ENCODE data around the gene AGXT.
A peak's percentile ranks its signal among the peaks of the same experiment; 100 is the strongest.
"Not testable (repeated sequence)": the region's sequence is repeated elsewhere in the genome, so short reads cannot be mapped to it uniquely, and the experiment has no call there.

Gene AGXT

DNA sequence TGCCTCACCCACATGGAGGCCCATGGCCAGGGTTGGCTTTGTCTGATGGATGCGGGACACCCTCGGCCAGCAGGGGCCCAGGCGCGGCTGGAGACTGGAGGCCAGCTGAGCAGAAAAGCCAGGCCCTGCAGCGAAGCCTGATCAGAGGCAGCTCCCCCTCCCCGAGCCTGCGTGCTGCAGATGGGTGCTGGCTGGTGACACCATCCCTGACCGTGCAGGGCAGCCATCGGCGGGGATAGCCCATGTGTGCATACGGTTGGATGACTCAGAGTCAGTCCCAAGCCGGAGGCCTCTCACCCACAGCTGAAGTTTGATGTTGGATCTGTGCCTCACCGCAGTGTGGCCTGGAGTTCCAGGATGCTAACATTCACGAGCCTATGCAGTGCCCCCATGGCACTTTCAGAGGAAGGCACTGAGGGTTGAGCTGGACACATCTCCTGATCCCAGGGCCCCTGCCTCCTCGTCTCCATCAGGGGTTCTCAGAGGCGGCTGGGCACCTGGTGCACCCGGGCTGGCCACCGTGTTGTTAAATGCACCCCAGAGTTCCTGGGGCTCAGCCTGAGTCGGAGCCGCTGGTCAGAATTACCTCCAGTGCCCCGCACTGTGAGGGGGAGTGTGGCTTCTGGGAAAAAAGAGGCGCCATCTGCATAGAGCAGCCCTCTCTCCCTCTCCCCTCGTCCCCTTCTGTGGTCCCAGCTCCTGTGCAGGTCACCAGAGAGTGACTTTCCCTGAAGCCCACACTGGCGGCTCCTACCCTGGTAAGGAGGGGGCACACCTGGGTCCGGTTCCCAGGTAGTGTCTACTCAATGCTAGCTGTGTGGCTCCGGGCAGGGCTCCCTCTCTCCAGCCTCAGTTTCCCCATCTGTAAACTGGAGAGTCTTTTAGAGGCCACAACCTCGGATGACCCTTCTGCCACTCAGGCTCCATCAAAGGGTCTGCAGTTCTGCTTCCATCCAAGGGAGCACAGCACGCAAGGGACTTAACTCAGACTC lies 29.2 kb upstream of the AGXT start:
- DNase-seq (ENCODE audit: low read depth in 2 of 2) = no peak

DNA sequence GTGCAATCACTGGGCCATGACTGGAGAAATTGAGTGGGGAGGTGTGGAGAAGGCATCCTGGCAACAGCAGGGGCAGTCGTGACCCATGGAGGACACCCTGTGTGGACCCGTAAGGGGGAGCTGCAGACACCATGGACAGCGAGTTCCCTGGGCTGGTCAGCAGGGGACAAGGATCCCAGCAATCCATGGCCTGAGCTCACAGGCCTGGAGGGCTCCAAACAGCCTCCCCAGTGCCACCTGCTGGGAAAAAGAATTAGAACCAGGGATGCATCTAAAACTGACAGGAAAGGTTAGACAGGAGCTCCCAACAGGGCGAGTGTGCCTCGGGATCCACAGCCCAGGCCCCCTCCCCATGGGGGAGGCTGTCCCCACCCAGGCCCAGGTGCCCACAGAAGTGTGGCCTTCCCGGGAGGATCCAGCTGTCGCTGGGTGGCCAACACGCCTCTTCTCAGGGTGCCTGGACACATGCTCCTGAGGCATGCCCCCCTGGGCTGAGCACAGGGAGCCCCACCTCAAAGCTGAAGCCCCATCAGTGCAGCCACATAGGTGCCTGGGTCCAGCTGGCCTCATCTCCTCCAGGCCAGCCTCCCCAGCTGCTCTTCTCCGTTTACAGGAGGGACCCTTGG lies 28.1 kb upstream of the AGXT start:
- DNase-seq (ENCODE audit: low read depth in 2 of 2) = no peak

DNA sequence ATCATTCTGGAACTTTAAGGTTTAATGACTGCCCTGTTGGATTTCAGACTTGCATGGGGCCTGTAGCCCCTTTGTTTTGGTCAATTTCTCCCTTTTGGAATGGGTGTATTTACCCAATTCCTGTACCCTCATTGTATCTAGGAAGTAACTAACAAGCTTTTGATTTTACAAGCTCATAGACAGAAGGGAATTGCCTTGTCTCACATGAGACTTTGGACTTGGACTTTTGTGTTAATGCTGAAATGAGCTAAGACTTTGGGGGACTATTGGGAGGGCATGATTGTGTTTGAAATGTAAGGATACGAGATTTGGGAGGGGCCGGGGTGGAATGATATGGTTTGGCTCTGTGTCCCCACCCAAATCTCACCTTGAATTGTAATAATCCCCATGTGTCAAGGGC lies 22.3 kb upstream of the AGXT start:
- DNase-seq (ENCODE audit: low read depth in 2 of 2) = not testable (repeated sequence)

DNA sequence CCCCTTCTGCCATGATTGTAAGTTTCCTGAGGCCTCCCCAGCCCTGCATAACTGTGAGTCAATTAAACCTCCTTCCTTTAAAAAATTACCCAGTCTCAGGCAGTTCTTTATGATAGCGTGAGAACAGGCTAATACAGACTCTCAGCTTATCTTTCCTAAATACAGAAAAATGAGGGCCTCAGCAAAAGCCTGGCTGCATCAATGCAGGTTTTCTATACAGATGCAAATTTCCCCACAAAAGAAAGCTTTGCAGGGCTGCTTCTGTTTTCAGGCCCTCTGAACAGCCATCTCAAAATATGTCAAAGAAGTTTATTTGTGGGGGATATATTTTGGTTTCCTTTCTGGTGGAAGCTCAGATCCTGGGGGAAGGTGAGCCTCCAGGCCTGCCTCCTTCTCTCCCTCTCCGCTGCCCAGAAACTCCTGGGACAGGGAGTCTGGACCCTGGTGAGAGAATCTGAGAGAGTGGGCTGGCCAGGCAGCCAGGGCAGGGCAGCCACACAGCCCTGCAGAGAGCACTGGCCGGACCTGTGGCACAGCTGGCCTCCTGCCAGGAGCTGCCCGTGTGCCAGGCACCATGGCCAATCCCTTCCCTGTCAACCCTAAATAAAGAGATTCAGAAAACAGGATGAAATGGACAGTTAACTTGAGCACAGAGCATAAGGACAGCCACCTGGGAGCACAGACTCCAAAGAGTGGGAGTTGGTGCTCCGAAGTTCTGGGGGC lies 21.6 kb upstream of the AGXT start:
- no peak for DNase-seq (ENCODE audit: low read depth in 2 of 2)

DNA sequence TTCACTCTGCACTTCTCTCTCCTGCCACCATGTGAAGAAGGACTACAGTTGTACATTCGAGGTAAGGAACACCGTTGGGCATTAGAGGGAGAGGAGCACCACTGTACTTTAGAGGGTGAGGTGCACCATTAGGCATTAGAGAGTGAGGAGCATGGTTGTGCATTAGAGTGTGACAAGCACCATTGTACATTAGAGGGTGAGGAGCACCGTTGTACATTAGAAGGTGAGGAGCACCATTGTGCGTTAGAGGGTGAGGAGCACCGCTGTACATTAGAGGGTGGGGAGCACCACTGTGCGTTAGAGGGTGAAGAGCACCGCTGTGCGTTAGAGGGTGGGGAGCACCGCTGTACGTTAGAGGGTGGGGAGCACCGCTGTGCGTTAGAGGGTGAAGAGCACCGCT lies 20.8 kb upstream of the AGXT start:
- DNase-seq (ENCODE audit: low read depth in 2 of 2) = no peak

DNA sequence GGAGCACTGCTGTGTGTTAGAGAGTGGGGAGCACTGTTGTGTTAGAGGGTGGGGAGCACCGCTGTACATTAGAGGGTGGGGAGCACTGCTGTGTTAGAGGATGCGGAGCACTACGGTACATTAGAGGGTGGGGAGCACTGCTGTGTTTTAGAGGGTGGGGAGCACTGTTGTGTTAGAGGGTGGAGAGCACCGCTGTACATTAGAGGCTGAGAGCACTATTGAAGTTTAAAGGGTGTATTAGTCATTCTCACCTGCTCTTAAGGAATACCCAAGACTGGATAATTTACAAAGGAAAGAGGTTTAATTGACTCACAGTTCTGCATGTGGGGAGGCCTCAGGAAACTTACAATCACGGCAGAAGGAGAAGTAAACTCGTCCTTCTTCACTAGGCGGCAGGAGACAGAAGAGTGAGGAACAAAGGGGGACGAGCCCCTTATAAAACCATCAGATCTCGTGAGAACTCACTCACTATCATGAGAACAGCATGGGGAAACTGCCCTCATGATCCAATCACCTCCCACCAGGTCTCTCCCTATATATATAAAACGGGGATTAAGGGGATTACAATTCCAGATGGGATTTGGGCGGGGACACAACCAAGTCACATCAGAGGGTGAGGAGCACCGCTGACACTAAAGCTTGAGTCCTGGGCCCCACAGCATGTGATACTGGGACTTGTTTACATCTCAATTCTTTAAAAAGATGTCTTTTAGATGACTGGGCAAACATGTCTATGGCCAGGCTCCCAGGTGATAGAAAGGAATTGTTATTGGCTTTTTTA lies 19.5 kb upstream of the AGXT start:
- DNase-seq (ENCODE audit: low read depth in 2 of 2) = no peak

DNA sequence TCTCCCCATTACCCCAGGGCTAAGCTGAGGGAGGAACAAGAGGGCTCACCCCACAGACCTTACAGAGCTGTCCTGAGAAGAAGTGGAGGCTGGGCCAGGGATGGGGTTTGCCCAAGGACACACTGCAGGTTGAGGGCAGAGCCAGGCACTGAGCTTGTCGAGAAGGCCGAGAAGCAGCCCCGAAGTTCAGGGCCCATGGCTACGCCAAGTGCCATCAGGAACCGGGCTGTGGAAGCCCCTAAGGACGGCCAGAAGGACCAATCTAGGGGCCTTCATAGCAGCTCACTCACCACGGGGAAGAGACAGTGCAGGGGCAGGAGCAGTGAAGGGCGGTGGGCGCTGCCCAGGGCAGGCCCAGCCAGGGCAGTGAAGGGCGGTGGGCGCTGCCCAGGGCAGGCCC lies 18.6 kb upstream of the AGXT start:
- no peak for DNase-seq (ENCODE audit: low read depth in 2 of 2)

DNA sequence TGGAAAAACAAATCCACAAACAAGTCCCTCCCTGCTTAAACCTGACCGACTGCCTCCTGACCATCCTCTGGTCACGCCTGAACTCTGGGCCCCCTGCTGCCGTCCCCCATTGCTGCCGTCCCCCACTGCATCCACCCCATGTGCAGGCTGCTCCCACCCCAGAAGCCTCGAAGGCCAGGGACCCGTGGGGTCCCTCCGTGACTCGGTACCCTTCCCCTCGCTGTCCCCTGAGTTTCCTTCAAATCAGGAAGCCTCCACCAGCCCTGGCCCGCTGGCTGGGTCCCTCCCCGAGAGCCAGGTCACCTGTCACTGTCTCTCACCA lies 17.9 kb upstream of the AGXT start:
- DNase-seq (ENCODE audit: low read depth in 2 of 2) = no peak

DNA sequence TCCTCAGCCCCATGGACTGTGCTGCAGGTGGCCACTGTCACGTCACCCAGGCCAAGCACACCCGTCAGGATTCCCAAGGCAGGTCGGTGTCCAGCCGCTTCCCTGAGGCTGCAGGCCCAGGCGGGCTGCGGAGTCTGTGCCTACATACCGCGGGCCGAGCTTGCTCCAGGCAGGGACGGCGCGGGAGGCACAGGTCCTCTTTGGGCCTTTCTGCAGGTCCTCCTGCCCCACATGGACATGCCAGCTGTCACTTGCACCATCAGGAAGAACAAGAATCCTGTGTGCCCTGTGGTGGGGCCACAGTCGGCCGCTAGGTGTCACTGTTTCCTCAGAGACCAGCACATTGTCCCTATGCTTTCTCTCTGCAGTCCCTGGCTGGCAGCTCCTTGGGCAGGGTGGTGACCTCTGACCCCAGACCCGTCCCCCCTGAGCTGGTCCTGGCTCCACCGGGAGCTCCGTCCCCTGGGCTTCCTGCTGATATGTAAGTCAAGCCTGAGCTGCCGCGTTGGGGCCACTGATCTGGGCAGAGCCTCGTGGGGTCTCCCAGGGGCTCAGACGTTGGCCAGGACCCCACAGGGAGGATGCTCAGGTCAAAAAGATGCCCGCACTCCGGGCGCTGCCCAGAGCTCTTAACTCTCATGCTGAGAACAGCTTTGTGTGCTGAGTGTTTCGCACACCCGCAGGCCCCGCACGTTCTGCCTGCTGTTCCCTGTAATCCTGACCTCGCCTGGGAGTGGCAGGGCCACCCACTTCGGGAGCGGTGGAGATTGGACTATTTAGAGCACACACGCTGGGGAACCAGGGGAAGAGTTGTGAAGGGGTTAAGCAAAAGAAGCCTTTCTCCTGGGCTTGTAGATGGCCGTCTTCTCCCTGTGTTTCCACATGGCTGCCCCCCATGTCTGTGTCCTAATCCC lies 17.3 kb upstream of the AGXT start:
- peak; percentile 64 to 66 for DNase-seq (ENCODE audit: low read depth in 2 of 2)

DNA sequence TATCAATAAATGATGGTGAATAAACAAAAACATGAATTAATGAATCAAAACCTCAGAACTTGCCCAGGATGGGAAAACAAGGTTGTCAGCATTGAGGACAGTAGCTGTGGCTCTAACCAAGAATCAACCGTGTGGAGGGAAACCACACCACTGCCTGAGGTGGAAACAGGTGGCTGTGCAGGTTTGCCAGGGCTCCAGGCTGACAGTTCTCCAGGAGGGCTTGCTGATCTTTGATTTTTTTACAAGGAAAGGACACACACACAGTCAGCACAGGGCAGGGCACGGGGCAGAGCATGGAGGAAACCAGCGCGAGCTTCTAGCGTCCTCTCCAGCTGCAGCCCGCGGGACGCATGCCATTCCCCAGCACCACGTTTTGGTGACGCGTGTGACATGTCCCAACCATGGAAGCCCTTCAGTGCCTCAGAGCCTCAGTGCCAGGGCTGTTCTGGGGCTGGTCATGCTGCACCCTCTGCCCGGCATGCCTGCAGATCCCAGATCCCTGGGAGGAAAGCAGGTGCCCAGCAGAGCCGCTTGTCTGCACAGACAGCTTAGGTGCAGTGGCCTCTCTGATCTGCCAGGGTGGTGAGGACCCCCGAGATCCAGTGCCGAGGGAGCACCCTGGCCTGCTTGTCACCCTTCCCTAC lies 15.8 kb upstream of the AGXT start:
- DNase-seq (ENCODE audit: low read depth in 2 of 2) = no peak

DNA sequence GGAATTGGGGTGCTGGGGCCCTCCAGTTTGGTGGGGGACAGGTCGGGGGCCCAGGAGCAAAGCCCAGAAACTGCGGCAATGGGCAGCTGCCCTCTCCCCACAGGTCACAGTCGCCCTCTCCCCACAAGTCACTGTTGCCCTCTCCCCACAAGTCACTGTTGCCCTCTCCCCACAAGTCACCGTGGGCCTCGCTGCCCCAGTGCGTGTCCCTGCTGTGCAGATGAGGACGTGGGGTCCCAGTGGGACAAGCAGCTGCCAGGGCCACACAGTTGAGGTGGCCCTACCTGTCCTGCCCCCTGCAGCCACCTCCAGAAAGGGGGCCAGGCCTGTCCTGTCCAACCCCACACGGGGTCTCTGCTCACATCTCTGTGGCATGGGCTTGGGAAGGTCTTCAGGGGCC lies 13.0 kb upstream of the AGXT start:
- DNase-seq (ENCODE audit: low read depth in 2 of 2) = no peak

DNA sequence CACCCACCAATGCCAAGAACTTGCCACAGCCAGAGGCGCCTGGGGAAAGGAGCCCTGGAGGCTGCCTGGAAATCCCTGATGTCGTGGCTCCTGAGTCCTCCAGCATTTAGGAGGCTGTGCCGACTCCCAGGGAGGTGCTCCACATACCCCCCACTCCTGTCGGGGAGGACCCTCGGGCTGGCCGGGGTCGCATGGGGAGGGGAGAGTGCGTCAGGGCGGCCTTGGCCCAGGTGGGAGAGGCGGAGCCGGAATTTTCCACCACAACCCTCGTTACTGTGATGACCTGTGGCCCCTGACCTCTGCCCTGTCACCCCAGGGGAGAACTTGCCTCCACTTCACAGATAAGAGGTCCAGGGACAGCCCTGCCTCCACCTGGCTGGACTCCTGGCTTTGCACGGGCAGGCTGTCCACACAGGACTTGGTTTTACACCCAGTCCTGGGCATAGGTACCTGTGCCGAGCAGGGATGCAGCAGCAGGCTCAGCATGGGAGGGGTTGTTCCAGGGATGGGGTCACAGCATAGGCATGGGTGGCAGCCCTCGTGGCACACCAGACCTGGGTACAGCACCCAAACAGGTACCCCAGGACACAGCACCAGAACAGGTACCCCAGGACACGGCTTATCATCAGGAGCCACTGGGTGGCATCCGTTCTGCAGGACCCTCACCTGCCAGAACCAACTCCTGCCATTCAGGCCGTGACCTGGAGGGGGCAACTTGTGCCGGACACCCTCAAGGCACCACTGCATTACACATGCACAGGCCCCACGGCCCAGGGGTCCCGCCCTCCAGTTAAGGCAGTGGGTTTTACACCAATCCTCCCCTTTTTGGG lies 12.3 kb upstream of the AGXT start:
- DNase-seq (ENCODE audit: low read depth in 2 of 2) = no peak

DNA sequence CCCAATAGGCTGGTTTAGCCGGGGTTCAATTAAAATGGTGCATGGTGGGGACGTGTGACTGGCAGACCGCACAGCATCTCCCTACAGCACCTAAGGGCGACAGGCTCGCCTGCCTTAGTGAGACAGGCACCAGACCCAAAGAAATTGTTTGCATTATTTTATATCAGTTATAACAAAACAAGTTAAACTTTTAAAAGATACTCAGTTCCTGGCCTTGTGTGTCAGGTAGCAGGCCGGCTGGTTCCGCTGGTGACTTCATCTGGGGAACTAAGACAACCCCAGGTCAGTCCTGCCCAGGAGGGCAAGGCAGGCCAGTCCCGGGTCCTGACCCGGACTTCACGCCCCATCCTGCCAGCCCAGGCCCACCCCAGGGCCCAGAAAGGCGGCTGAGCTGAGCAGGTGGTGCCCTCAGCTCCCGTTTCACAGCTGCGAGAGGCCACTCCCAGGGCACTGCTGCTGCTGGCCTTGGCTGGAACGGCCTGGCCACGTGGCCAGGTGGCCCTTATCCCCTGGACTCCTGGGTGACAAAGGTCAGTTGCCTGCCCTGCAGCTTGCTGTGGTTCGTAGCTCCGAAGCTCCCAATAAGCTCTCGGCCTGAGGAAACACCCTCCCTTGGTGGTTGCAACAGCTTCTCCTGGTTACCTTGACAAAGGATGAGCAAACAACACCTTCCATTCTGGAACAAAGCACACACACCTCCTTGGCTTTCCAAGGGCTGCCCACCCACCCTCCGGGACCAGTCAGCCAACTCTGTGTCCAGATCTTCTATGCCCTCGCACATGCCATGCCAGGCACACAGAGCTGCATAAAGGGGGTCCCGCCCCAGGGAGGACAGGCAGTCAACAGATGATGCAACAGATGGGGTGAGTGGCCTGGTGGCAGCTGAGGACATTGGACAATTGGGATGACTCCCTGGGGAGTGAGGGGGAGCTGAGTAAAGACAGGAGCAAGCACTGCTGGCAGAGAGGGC lies 11.3 kb upstream of the AGXT start:
- no peak for DNase-seq (ENCODE audit: low read depth in 2 of 2)

DNA sequence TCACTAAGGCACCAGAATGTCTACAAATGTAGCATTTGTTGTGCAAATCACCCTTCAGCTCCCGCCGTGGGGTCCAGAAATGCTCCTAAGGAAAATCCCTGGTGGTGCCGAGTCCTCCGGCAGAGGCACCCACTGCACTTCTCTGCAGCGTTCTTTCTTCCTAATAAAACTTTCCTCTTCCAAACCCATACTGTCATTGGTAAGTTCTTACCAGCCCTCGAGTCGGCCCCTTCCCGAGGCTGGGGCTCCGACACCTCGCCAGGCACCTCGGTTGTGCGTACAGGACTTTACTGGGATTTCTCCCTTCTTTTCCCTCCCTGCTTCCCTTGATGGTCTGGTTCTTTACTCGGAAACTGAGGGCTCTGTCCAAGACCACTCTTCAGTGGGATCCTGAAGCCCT lies 10.3 kb upstream of the AGXT start:
- no peak for DNase-seq (ENCODE audit: low read depth in 2 of 2)

DNA sequence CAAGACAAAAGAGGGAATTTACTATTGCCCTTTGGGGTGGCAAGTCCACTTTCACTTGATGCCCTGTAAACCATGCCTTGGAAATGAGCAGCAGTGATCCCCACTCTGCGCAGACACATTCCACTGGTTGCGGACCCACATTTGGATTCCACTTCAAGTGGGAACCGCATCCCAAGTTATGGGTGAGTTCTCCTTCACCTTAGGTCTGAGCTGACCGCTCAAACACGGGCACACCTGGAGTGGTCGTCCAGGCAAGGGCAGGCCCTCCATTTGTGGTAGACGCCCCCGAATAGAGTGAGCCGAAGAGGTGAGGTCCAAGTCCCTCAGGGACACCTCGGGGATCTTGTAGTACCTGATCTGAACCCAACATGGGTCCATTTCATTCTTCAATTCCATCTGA lies 9.8 kb upstream of the AGXT start:
- no peak for DNase-seq (ENCODE audit: low read depth in 2 of 2)

DNA sequence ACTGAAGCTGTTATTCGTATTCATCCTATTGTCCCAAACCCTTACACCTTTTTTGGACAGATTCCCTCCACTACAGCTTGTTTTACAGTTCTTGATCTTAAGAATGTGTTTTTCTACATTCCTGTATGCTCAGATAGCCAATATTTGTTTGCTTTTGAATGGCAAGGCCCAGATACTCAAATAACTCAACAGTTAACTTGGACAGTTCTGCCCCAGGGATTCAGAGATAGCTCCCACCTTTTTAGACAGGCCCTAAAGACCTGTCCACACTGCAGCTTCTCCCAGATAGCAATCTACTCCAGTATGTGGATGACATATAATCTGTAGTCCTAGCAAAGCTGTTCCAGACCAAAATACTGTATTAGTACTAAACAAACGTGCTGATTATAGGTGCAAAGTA lies 7.1 kb upstream of the AGXT start:
- DNase-seq (ENCODE audit: low read depth in 2 of 2) = no peak

DNA sequence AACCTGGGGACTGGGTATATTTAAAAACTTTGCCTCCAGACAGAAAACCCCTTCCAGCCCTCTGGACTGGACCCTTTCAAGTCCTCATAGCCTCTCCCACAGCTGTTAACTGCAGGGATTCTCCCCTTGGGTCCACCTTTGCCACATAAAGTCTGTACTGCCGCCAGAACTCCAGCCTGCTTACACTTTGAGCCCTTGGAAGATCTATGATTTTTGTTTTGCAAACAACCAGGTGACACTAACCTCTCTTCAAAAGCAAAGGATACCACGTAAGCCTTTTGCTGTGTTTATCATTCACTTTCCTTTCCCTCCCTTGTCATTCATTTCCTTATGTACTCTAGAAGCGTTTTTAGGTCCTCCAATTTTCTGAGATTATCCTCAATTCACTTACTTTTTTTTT lies 4.1 kb upstream of the AGXT start:
- no peak for DNase-seq (ENCODE audit: low read depth in 2 of 2)

DNA sequence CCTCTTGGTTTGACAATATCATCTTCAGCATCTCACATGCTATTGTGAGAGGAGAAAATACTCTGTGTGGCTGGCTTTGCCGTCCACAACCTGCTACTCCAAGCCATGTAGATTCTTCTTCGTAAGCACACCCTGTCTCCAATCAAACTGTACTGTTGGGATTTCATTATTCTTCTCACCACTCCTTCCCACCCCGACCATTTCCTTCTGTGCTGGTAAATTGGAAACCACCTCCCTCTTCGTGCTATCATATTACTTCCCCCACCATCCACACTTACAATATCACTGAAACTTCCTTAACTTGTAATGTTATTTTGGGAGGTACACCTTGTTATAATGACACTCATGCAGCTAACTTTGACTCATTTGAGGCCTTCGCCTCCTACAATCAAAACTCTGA lies 3.2 kb upstream of the AGXT start:
- no peak for DNase-seq (ENCODE audit: low read depth in 2 of 2)
